Fibroblast of lung (primary cell): ENCODE results near the gene C11orf52. TPM values are rescaled to one million over a fixed set of nuclear protein-coding genes. Genes with fewer than 3 reads are reported as not detected.

Source experiments
- DNase-seq, 2 donors: peaks; one replicate each; pipeline versions ENCODE4 v3.0.0 to v3.0.0-alpha.2; 2010; ENCODE audit warnings: low read depth in 2 of 2
- H2AFZ ChIP-seq: 2 replicates; pipeline ENCODE4 v1.5.1; 2012; ENCODE audit warnings: low read length, control low read depth, inconsistent platforms
- H3K27ac ChIP-seq: 2 replicates; pipeline ENCODE4 v1.5.1; 2011; ENCODE audit warnings: low read length, control low read depth; ENCODE audit not compliant: insufficient read depth
- H3K27me3 ChIP-seq: 2 replicates; pipeline ENCODE4 v1.5.1; 2011; ENCODE audit warnings: mild to moderate bottlenecking, low read length; ENCODE audit not compliant: control insufficient read depth, insufficient read depth
- H3K36me3 ChIP-seq: 2 replicates; pipeline ENCODE4 v1.5.1; 2011; ENCODE audit warnings: low read length; ENCODE audit not compliant: control insufficient read depth, insufficient read depth
- H3K4me1 ChIP-seq: 2 replicates; pipeline ENCODE4 v1.5.1; 2011; ENCODE audit warnings: low read length; ENCODE audit not compliant: control insufficient read depth, insufficient read depth; ENCODE audit errors: extremely low read depth
- H3K4me2 ChIP-seq: 2 replicates; pipeline ENCODE4 v1.5.1; 2011; ENCODE audit warnings: low read length, control low read depth; ENCODE audit not compliant: insufficient read depth; ENCODE audit errors: extremely low read depth
- H3K4me3 ChIP-seq, 4 experiments: fragments of 200-600 bp in 1 of 4; sonication (generic) in 1 of 4; replicated peaks in 1 of 4; 2 replicates each; pipeline ENCODE4 v1.5.1; 2011 to 2016; ENCODE audit warnings: low read length in 4 of 4, low read depth in 3 of 4, mild to moderate bottlenecking in 3 of 4, control low read depth in 2 of 4, inconsistent platforms in 1 of 4, mixed read lengths in 1 of 4; ENCODE audit not compliant: insufficient read depth in 1 of 4; ENCODE audit errors: control extremely low read depth in 1 of 4
- H3K79me2 ChIP-seq: 2 replicates; pipeline ENCODE4 v1.5.1; 2012; ENCODE audit warnings: mild to moderate bottlenecking, low read length, inconsistent platforms; ENCODE audit not compliant: control insufficient read depth, insufficient read depth
- H3K9ac ChIP-seq: 2 replicates; pipeline ENCODE4 v1.5.1; 2011; ENCODE audit warnings: mild to moderate bottlenecking, low read length, control low read depth; ENCODE audit not compliant: insufficient read depth
- H3K9me3 ChIP-seq: 2 replicates; pipeline ENCODE4 v1.5.1; 2012; ENCODE audit warnings: low read depth, low read length; ENCODE audit not compliant: control insufficient read depth, insufficient read depth
- H4K20me1 ChIP-seq: 2 replicates; pipeline ENCODE4 v1.5.1; 2011; ENCODE audit warnings: low read length; ENCODE audit not compliant: control insufficient read depth, insufficient read depth; ENCODE audit errors: extremely low read depth
- CTCF ChIP-seq, 2 donors: IDR thresholded peaks in 1 of 2; conservative IDR thresholded peaks in 1 of 2; 1 replicate in 1 of 2; 2 replicates in 1 of 2; pipeline ENCODE4 v1.5.1; 2011 to 2012; ENCODE audit warnings: low read length in 2 of 2, control low read depth in 1 of 2, inconsistent platforms in 1 of 2, low read depth in 1 of 2, mild to moderate bottlenecking in 1 of 2
- EZH2 ChIP-seq: IDR thresholded peaks from 2 replicates; pipeline ENCODE4 v1.5.1; 2012; ENCODE audit warnings: low read length, control low read depth, mild to moderate bottlenecking; ENCODE audit errors: missing control alignments
- polyA plus RNA-seq, 2 donors: library from polyadenylated mRNA; depleted of rRNA in 1 of 2; stranded (reverse) in 1 of 2; unstranded in 1 of 2; fragments of >200 nt; gene quantifications; 2 replicates each; pipeline ENCODE4 v1.2.1, GENCODE V29; 2011 to 2012; ENCODE audit warnings: missing spikeins in 1 of 2
- total RNA-seq: library from RNA; depleted of rRNA; stranded (reverse); fragments of >200 nt; gene quantifications from 2 replicates; pipeline ENCODE4 v1.2.1, GENCODE V29; 2014

C11orf52 gene
- total and polyA plus RNA-seq, 2 donors (not counting 1 experiment from before 2014, with no cell fraction given), result 0.99 to 1.3 TPM

DNA sequence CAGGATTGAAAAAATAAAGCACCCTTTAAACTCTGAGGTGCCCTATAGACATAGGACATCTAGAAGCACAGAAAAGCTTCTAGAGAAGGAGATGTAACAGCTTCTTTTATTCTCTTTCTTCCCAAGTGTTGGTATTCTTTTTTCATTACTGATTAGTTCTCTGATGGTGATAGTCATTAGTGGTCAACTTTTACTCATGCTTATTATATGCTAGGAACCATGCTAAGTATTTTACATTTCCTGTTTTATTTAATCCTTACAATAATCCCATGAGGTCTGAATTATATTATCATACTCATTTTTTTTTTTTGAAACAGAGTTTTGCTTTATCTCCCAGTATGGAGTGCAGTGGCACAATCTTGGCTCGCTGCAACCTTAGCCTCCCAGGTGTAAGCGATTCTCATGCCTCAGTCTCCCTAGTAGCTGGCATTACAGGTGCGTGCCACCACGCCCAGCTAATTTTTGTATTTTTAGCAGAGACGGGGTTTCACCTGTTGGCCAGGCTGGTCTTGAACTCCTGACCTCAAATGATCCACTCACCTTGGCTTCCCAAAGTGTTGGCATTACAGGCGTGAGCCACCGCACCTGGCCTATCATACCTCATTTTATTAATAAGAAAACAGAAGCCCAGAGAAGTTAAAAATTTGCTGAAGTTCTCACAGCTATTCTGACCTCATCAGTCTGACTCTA, 3.0 kb downstream of the C11orf52 start:
- no peaks in the 10 kb centered on the region for H3K36me3 ChIP-seq
- H3K4me3 ChIP-seq, result no peak overlapping the region
- no peaks in the 10 kb centered on the region for H3K9me3 ChIP-seq
- no peak overlapping the region for H3K9ac ChIP-seq
- H3K79me2 ChIP-seq, result no peaks in the 10 kb centered on the region
- no peaks in the 10 kb centered on the region for H4K20me1 ChIP-seq
- TF ChIP-seq EZH2 (no peak), CTCF (conservative IDR thresholded peaks at IDR 0.05 in 1 of 2, IDR thresholded peaks at IDR 0.05 in 1 of 2; ENCODE audit: low read depth in 1 of 2, low read length in 2 of 2) (no peak)
- no peak overlapping the region for H2AFZ ChIP-seq
- H3K27ac ChIP-seq, result no peak overlapping the region
- H3K27me3 ChIP-seq, result no peaks in the 10 kb centered on the region
- H3K4me2 ChIP-seq, result no peak overlapping the region
- DNase-seq, result no peak
- peaks cover 11% of the 10 kb centered on the region for H3K4me1 ChIP-seq

- peak; percentile 78 to 92 for DNase-seq
Measured at GRCh38 chr11:111922803-111923202, 4.1 kb downstream of the C11orf52 start.

GRCh38 chr11:111923351-111923788, 4.7 kb downstream of the C11orf52 start:
- H3K36me3 ChIP-seq, result no peaks in the 10 kb centered on the region
- peak; percentile 41 to 53 for DNase-seq
- peaks cover 11% of the 10 kb centered on the region for H3K4me1 ChIP-seq
- no peaks in the 10 kb centered on the region for H3K79me2 ChIP-seq
- H2AFZ ChIP-seq, result peak overlapping the region; percentile 67
- no peaks in the 10 kb centered on the region for H3K27me3 ChIP-seq
- H3K4me3 ChIP-seq, result peak overlapping the region in 1 of 4 experiments; percentile 10
- TF ChIP-seq CTCF (conservative IDR thresholded peaks at IDR 0.05 in 1 of 2, IDR thresholded peaks at IDR 0.05 in 1 of 2; ENCODE audit: low read depth in 1 of 2, low read length in 2 of 2), result no peak
- no peak for TF ChIP-seq EZH2
- H3K9me3 ChIP-seq, result no peaks in the 10 kb centered on the region
- H3K27ac ChIP-seq, result peak overlapping the region; percentile 75
- H4K20me1 ChIP-seq, result no peaks in the 10 kb centered on the region
- H3K9ac ChIP-seq, result no peak overlapping the region
- peak overlapping the region; percentile 61 for H3K4me2 ChIP-seq

More at GRCh38 chr11:111922803-111923202, 4.1 kb downstream of the C11orf52 start:
- no peaks in the 10 kb centered on the region for H3K27me3 ChIP-seq
- peaks cover 11% of the 10 kb centered on the region for H3K4me1 ChIP-seq
- H2AFZ ChIP-seq, result peak overlapping the region; percentile 67
- no peaks in the 10 kb centered on the region for H4K20me1 ChIP-seq
- no peaks in the 10 kb centered on the region for H3K79me2 ChIP-seq
- H3K9ac ChIP-seq, result no peak overlapping the region
- TF ChIP-seq CTCF (conservative IDR thresholded peaks at IDR 0.05 in 1 of 2, IDR thresholded peaks at IDR 0.05 in 1 of 2; ENCODE audit: low read depth in 1 of 2, low read length in 2 of 2) (no peak), EZH2 (no peak)
- H3K27ac ChIP-seq, result peak overlapping the region; percentile 75
- H3K9me3 ChIP-seq, result no peaks in the 10 kb centered on the region
- no peaks in the 10 kb centered on the region for H3K36me3 ChIP-seq
- H3K4me3 ChIP-seq, result peak overlapping the region in 1 of 4 experiments; percentile 10
- H3K4me2 ChIP-seq, result peak overlapping the region; percentile 61
